ENCODE results near the gene DCANP1. TPM values are rescaled to one million over a fixed set of nuclear protein-coding genes. Genes with fewer than 3 reads are reported as not detected.

DCANP1 gene
- total and polyA plus RNA-seq, 4 donors, result 0.05 TPM; not detected in 3

GRCh38 chr5:135405082-135405481 lies 42.1 kb downstream of the DCANP1 start (continued):
- TF ChIP-seq TAF1 (conservative IDR thresholded peaks at IDR 0.05) (no peak), GABPA (IDR thresholded peaks at IDR 0.05 in 1 of 2, conservative IDR thresholded peaks at IDR 0.05 in 1 of 2) (no peak), ATF3 (IDR thresholded peaks at IDR 0.05) (no peak)

GRCh38 chr5:135402031-135402430 lies 45.1 kb downstream of the DCANP1 start:
- Histone ChIP-seq H3K9ac (ENCODE audit: low read depth in 1 of 2, low read length in 2 of 2) (no peak overlapping the region), H3K27ac (ENCODE audit: low read depth in 1 of 2, low read length in 2 of 2) (no peak overlapping the region), H3K27me3 (ENCODE audit: control insufficient read depth in 4 of 4, insufficient read depth in 4 of 4, low read length in 3 of 4) (no peaks in the 10 kb centered on the region), H3K9me3 (ENCODE audit: control insufficient read depth in 4 of 4, low read length in 3 of 4) (no peaks in the 10 kb centered on the region), H3K36me3 (ENCODE audit: control insufficient read depth in 4 of 4, insufficient read depth in 3 of 4, low read depth in 1 of 4, low read length in 3 of 4) (no peaks in the 10 kb centered on the region), H3K4me1 (ENCODE audit: control insufficient read depth in 4 of 4, insufficient read depth in 4 of 4, low read length in 3 of 4) (peaks cover 0 to 10% (median 6%) of the 10 kb centered on the region in 4 donors), H3K4me3 (ENCODE audit: low read depth in 1 of 3, low read length in 3 of 3) (no peak overlapping the region)
- TF ChIP-seq EGR1 (IDR thresholded peaks at IDR 0.05; ENCODE audit: low read depth in 2 of 2) (no peak), NR2F2 (IDR thresholded peaks at IDR 0.05) (no peak), HNF4G (IDR thresholded peaks at IDR 0.05) (no peak), YY1 (IDR thresholded peaks at IDR 0.05) (no peak)
- no peak for DNase-seq (ENCODE audit: low spot score)
- WGBS, result 87% methylated on average over 2 of the region's 2 CpGs

- no peak overlapping the region for H3K9ac ChIP-seq (ENCODE audit: low read depth in 1 of 2, low read length in 2 of 2)
- no peaks in the 10 kb centered on the region for H3K27me3 ChIP-seq (ENCODE audit: control insufficient read depth in 4 of 4, insufficient read depth in 4 of 4, low read length in 3 of 4)
- no peak overlapping the region for H3K4me3 ChIP-seq (ENCODE audit: low read depth in 1 of 3, low read length in 3 of 3)
- H3K4me1 ChIP-seq (ENCODE audit: control insufficient read depth in 4 of 4, insufficient read depth in 4 of 4, low read length in 3 of 4), result peaks cover 1 to 12% (median 7%) of the 10 kb centered on the region in 4 donors
- TF ChIP-seq MAX (IDR thresholded peaks at IDR 0.05), result no peak
- no peak overlapping the region for H3K27ac ChIP-seq (ENCODE audit: low read depth in 1 of 2, low read length in 2 of 2)
- DNase-seq (ENCODE audit: low spot score), result no peak
- WGBS, result 49% methylated on average over 5 of the region's 5 CpGs
- H3K9me3 ChIP-seq (ENCODE audit: control insufficient read depth in 4 of 4, low read length in 3 of 4), result no peaks in the 10 kb centered on the region
- H3K36me3 ChIP-seq (ENCODE audit: control insufficient read depth in 4 of 4, insufficient read depth in 3 of 4, low read depth in 1 of 4, low read length in 3 of 4), result no peaks in the 10 kb centered on the region
These were observed 46.3 kb downstream of the DCANP1 start for GRCh38 chr5:135400866-135401265.

- Histone ChIP-seq H3K9ac (ENCODE audit: low read depth in 1 of 2, low read length in 2 of 2) (no peak overlapping the region), H3K27me3 (ENCODE audit: control insufficient read depth in 4 of 4, insufficient read depth in 4 of 4, low read length in 3 of 4) (no peaks in the 10 kb centered on the region), H3K4me1 (ENCODE audit: control insufficient read depth in 4 of 4, insufficient read depth in 4 of 4, low read length in 3 of 4) (peaks cover 1 to 15% (median 7%) of the 10 kb centered on the region in 4 donors), H3K36me3 (ENCODE audit: control insufficient read depth in 4 of 4, insufficient read depth in 3 of 4, low read depth in 1 of 4, low read length in 3 of 4) (no peaks in the 10 kb centered on the region), H3K4me3 (ENCODE audit: low read depth in 1 of 3, low read length in 3 of 3) (peak overlapping the region in 2 of 3 donors; percentile 49 to 95), H3K27ac (ENCODE audit: low read depth in 1 of 2, low read length in 2 of 2) (peak overlapping the region; percentile 57 to 69), H3K9me3 (ENCODE audit: control insufficient read depth in 4 of 4, low read length in 3 of 4) (no peaks in the 10 kb centered on the region)
- 59% methylated on average over 25 of the region's 25 CpGs for WGBS
- DNase-seq (ENCODE audit: low spot score), result no peak
- TF ChIP-seq NR2F2 (IDR thresholded peaks at IDR 0.05) (no peak), YY1 (IDR thresholded peaks at IDR 0.05) (no peak), HNF4G (IDR thresholded peaks at IDR 0.05) (no peak), RAD21 (IDR thresholded peaks at IDR 0.05) (no peak), REST (IDR thresholded peaks at IDR 0.05) (no peak), SP1 (IDR thresholded peaks at IDR 0.05) (no peak), GABPA (IDR thresholded peaks at IDR 0.05 in 1 of 2, conservative IDR thresholded peaks at IDR 0.05 in 1 of 2) (no peak), FOXA1 (IDR thresholded peaks at IDR 0.05) (no peak), ATF3 (IDR thresholded peaks at IDR 0.05) (no peak), CTCF (IDR thresholded peaks at IDR 0.05; ENCODE audit: low read depth, low read length, missing input control) (no peak), EGR1 (IDR thresholded peaks at IDR 0.05; ENCODE audit: low read depth in 2 of 2) (no peak), JUND (IDR thresholded peaks at IDR 0.05) (no peak), MAX (IDR thresholded peaks at IDR 0.05) (no peak), TAF1 (conservative IDR thresholded peaks at IDR 0.05) (no peak), ZBTB33 (IDR thresholded peaks at IDR 0.05) (no peak), HNF4A (conservative IDR thresholded peaks at IDR 0.05) (no peak)
These were observed 47.2 kb downstream of the DCANP1 start for GRCh38 chr5:135399794-135400542.
